Kidney (tissue), 14 donors: ENCODE measurements around the gene SBNO1. TPM values are rescaled to one million over a fixed set of nuclear protein-coding genes. Genes with fewer than 3 reads are reported as not detected.
A peak's percentile ranks its signal among the peaks of the same experiment; 100 is the strongest.

Experiments
- DNase-seq, 5 donors: peaks; one replicate each; pipeline ENCODE4 v3.0.0-alpha.2; 2013 to 2020
- FAIRE-seq: peaks from 2 replicates; lab custom pipeline; 2012; peaks lifted over from hg19 to GRCh38; lab: Jason Lieb, UNC
- H3K27ac ChIP-seq, 2 donors: one replicate each; pipeline ENCODE4 v1.7.0; 2013; ENCODE audit warnings: low read depth in 2 of 2, low read length in 2 of 2, inconsistent platforms in 1 of 2
- H3K27me3 ChIP-seq: one replicate; pipeline ENCODE4 v1.7.1; 2013; ENCODE audit warnings: low read length, inconsistent platforms; ENCODE audit not compliant: control insufficient read depth, insufficient read depth
- H3K36me3 ChIP-seq, 3 donors: one replicate each; pipeline versions ENCODE4 v1.7.0 to v1.7.1; 2013; ENCODE audit warnings: low read length in 3 of 3, control low read depth in 1 of 3, inconsistent platforms in 1 of 3; ENCODE audit not compliant: insufficient read depth in 3 of 3, control insufficient read depth in 2 of 3
- H3K4me1 ChIP-seq, 3 donors: one replicate each; pipeline versions ENCODE4 v1.7.0 to v1.7.1; 2013; ENCODE audit warnings: low read length in 3 of 3, inconsistent platforms in 1 of 3, low read depth in 1 of 3; ENCODE audit not compliant: control insufficient read depth in 2 of 3, insufficient read depth in 2 of 3
- H3K4me3 ChIP-seq, 3 donors: one replicate each; pipeline versions ENCODE4 v1.7.0 to v1.8.1; 2013; ENCODE audit warnings: low read length in 3 of 3, control low read depth in 1 of 3, inconsistent platforms in 1 of 3
- H3K9ac ChIP-seq, 3 donors: one replicate each; pipeline versions ENCODE4 v1.7.0 to v1.7.1; 2013; ENCODE audit warnings: low read length in 3 of 3, control low read depth in 1 of 3, inconsistent platforms in 1 of 3
- H3K9me3 ChIP-seq, 3 donors: one replicate each; pipeline versions ENCODE4 v1.7.0 to v1.7.1; 2013; ENCODE audit warnings: low read length in 3 of 3, control low read depth in 1 of 3, inconsistent platforms in 1 of 3; ENCODE audit not compliant: control insufficient read depth in 2 of 3, insufficient read depth in 1 of 3
- intact Hi-C: fragments of 100-400 bp; cut with DNase I; formaldehyde crosslinking; loops from one replicate; pipeline ENCODE4 v1.11.1; 2022
- polyA plus RNA-seq: library from polyadenylated mRNA; stranded (reverse); fragments of 350-450 nt; fragmentation: Illumina TruSeq; extraction: RNeasy Lipid Tissue Mini Kit (QIAGEN cat#74804); gene quantifications from one replicate; pipeline ENCODE4 v1.2.3, GENCODE V29; 2014; ENCODE audit warnings: low read depth, low replicate concordance; ENCODE audit not compliant: insufficient read depth
- total RNA-seq: library from RNA; stranded (reverse); fragmentation: NEBNext Ultra II Directional; extraction: Animal tissue kit (Norgen Biotek cat#: 25700); gene quantifications from one replicate; pipeline ENCODE4 v1.2.1, GENCODE V29; 2021
- TF ChIP-seq, protein P1 (sequence below): IDR thresholded peaks from 3 replicates; pipeline ENCODE4 v1.5.1; 2012; ENCODE audit warnings: mild to moderate bottlenecking, moderate library complexity, borderline replicate concordance; ENCODE audit not compliant: insufficient read depth; ENCODE audit errors: extremely low read depth
- donor health status: control.
- donor health status: control.
- donor health status: control.
- donor health status: control.
- donor health status: control.
- donor health status: DM: yes; HTN: yes; CAD: no.
- donor health status: Normal renal cell carcinoma (clear cell type).

Gene SBNO1
- total and polyA plus RNA-seq, 2 donors from 2014 or later, result 4.3 to 32.0 TPM

GRCh38 chr12:123269395-123269892, 95.2 kb downstream of the SBNO1 start:
- TF ChIP-seq, protein P1, sequence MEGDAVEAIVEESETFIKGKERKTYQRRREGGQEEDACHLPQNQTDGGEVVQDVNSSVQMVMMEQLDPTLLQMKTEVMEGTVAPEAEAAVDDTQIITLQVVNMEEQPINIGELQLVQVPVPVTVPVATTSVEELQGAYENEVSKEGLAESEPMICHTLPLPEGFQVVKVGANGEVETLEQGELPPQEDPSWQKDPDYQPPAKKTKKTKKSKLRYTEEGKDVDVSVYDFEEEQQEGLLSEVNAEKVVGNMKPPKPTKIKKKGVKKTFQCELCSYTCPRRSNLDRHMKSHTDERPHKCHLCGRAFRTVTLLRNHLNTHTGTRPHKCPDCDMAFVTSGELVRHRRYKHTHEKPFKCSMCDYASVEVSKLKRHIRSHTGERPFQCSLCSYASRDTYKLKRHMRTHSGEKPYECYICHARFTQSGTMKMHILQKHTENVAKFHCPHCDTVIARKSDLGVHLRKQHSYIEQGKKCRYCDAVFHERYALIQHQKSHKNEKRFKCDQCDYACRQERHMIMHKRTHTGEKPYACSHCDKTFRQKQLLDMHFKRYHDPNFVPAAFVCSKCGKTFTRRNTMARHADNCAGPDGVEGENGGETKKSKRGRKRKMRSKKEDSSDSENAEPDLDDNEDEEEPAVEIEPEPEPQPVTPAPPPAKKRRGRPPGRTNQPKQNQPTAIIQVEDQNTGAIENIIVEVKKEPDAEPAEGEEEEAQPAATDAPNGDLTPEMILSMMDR, result no peak
- no peaks in the 10 kb centered on the region for H3K27me3 ChIP-seq
- H3K4me1 ChIP-seq, result peaks cover 0 to 22% (median 0%) of the 10 kb centered on the region in 3 donors
- peak overlapping the region in 1 of 2 donors; percentile 69 for H3K27ac ChIP-seq
- peak overlapping the region in 2 of 3 donors; percentile 43 to 68 for H3K9ac ChIP-seq
- H3K36me3 ChIP-seq, result peaks cover 0 to 6% (median 3%) of the 10 kb centered on the region in 3 donors
- no peak for FAIRE-seq
- intact Hi-C loops, result no loop called here
- peak overlapping the region in 2 of 3 donors; percentile 72 to 75 for H3K4me3 ChIP-seq
- no peaks in the 10 kb centered on the region for H3K9me3 ChIP-seq
- DNase-seq, result peak; percentile 84 to 92 (median 92)

- Histone ChIP-seq H3K9ac (no peak overlapping the region), H3K4me1 (peaks cover 0 to 22% (median 0%) of the 10 kb centered on the region in 3 donors), H3K9me3 (no peaks in the 10 kb centered on the region), H3K27ac (peak overlapping the region in 1 of 2 donors; percentile 8), H3K27me3 (no peaks in the 10 kb centered on the region), H3K4me3 (no peak overlapping the region), H3K36me3 (peaks cover 0 to 6% (median 3%) of the 10 kb centered on the region in 3 donors)
- no peak for FAIRE-seq
- DNase-seq, result peak in 1 of 5 donors; percentile 83
- intact Hi-C loops, result no loop called here
- TF ChIP-seq, protein P1, result no peak
These were observed 95.8 kb downstream of the SBNO1 start for GRCh38 chr12:123268850-123269249.

DNA sequence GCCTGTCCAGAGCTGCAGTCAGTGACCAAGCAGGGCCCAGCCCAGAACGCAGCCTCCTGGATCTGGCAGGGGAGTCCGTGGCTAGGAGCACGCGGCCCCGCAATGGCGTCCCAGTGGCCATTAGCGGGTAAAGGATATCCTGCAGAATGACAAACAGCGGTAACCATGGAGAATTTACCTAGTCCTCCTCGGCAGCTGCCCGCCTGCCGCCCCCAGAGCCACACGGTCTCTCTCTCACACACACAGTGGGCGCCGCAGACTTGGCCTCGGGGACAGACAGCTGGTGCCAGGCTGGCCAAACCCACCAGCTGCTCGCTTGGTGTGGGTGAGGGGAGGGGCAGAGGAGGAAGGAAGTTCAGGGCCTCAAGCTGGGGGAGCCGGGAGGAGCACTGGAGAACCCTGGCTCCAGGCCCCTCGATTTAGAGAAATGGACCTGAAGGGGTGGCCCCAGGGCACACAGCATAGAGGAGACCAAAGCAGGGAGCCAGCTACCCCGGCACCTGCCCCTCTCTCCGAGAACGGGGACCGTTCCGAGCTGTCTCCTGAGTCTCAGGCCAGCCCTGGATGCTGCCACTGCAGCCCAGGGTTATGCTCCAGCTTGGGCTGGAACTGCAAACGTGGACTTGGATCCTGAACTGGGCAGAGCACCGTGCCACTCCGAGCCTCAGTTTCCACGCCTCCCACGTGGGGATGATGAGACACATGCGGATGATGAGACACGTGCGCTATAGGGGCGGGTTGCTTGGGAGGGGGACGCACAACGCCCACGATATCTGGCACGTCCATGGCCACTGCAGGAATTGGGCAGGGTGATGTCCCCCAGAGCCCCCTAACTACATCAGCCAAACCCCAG, 96.4 kb downstream of the SBNO1 start:
- DNase-seq, result peak; percentile 37 to 80 (median 69)
- TF ChIP-seq, protein P1, result no peak
- FAIRE-seq, result no peak
- no peaks in the 10 kb centered on the region for H3K9me3 ChIP-seq
- intact Hi-C loops, result no loop called here
- H3K27ac ChIP-seq, result peak overlapping the region in 1 of 2 donors; percentile 8
- peaks cover 0 to 6% (median 3%) of the 10 kb centered on the region in 3 donors for H3K36me3 ChIP-seq
- peaks cover 0 to 22% (median 0%) of the 10 kb centered on the region in 3 donors for H3K4me1 ChIP-seq
- no peak overlapping the region for H3K9ac ChIP-seq
- H3K4me3 ChIP-seq, result no peak overlapping the region
- no peaks in the 10 kb centered on the region for H3K27me3 ChIP-seq
